Body of pancreas (tissue), 4 donors: ENCODE measurements around the gene MRTFA. TPM values are rescaled to one million over a fixed set of nuclear protein-coding genes. Genes with fewer than 3 reads are reported as not detected.

Experiments
- ATAC-seq: fragments of 150-250 bp; one replicate; pipeline ENCODE4 v1.9.1; 2016
- DNase-seq, 4 donors: peaks; one replicate each; pipeline ENCODE4 v3.0.0-alpha.2; 2019
- H3K27ac ChIP-seq, 4 donors: fragments of 200-600 bp; sonication (generic); 1 replicate in 3 of 4; 2 replicates in 1 of 4; pipeline versions ENCODE4 v1.5.1 to v1.6.1; 2016 to 2019; ENCODE audit warnings: mild to moderate bottlenecking in 1 of 4, mixed read lengths in 1 of 4, moderate library complexity in 1 of 4
- H3K27me3 ChIP-seq, 2 donors: fragments of 200-600 bp; sonication (generic); one replicate each; pipeline ENCODE4 v1.6.0; 2016; ENCODE audit warnings: mild to moderate bottlenecking in 1 of 2
- H3K36me3 ChIP-seq, 2 donors: fragments of 200-600 bp; sonication (generic); replicated peaks in 1 of 2; 2 replicates each; pipeline ENCODE4 v1.5.1; 2016; ENCODE audit warnings: low read depth in 2 of 2; ENCODE audit not compliant: insufficient read depth in 1 of 2
- H3K4me1 ChIP-seq: fragments of 200-600 bp; sonication (generic); one replicate; pipeline ENCODE4 v1.6.0; 2016
- H3K4me3 ChIP-seq, 2 donors: fragments of 200-600 bp; sonication (generic); 1 replicate in 1 of 2; 2 replicates in 1 of 2; pipeline ENCODE4 v1.5.1; 2016 to 2019
- H3K9me3 ChIP-seq, 3 donors: fragments of 200-600 bp; sonication (generic); 1 replicate in 2 of 3; 2 replicates in 1 of 3; pipeline ENCODE4 v1.5.1; 2016
- CTCF ChIP-seq, 7 experiments: fragments of 450-650 bp in 4 of 7; fragments of 200-600 bp in 3 of 7; sonication (generic) in 3 of 7; IDR thresholded peaks; one replicate each; pipeline ENCODE4 v1.5.1; 2016 to 2019; ENCODE audit warnings: antibody characterized with exemption in 7 of 7
- POLR2A ChIP-seq, 3 donors: fragments of 450-650 bp; IDR thresholded peaks; one replicate each; pipeline ENCODE4 v1.6.1; 2016; ENCODE audit warnings: antibody characterized with exemption in 3 of 3, mild to moderate bottlenecking in 2 of 3
- WGBS, 2 donors: methylation state at CpG; one replicate each; pipeline ENCODE4 v1.1.5; 2017; 5-methylcytosine and 5-hydroxymethylcytosine counted together
- intact Hi-C: fragments of 100-400 bp; cut with DNase I; formaldehyde crosslinking; loops from one replicate; pipeline ENCODE4 v1.15.1; 2023
- total RNA-seq, 2 donors: library from RNA; depleted of rRNA; stranded (reverse); fragments of >200 nt; gene quantifications; one replicate each; pipeline ENCODE4 v1.1.0, GENCODE V29; 2016

The MRTFA gene
- 10 to 100 TPM; 47.0 to 71.5 TPM for total RNA-seq

DNA sequence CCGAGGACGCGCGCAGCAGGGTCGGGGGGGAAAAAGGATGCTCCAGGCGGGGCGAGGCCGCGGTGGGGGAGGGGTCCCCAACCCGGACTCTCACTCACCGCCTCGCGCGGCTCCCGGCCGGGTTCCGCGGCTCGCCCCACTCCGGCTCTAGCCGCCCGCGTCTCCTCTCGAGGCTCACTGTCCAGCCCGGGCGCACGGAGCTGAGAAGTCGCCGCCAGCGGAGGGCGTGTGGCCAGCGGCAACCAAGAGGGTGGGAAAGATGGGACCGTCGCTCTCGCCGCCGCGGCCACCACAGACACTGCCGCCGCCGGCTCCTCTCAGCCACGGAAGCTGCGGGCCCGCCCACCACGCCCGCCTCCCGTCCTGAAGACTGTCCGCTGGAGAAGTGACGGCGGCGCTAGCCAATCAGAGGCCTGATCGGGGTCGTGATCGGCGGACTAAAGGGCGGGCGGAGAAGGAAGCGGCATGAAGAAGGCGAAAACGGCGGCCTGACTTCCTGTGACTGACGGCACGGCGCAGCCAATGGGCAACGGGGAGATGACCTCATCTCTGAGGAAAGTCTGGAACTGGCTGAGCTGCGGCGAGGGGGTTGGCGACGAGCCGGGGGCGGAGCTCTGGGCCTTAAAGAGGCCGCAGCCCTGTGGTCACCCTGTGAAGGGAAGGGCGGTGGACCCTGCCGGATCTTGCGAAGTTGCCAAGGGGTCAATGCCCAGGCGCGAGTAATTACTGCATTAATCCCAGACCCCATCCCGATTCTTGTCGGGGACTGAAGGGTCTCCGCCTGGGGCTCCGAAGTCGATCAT is at the start of gene MRTFA:
MRTFA (minus strand) TSS at position 340 of the 803 bp plus-strand sequence.
- WGBS, 2 donors: 0 to 3% methylated on average over 24 to 71 of the region's 82 CpGs
- Histone ChIP-seq H3K4me3 (peak within 1 kb of the TSS; percentile 97 to 99), H3K27ac (peak within 1 kb of the TSS; percentile 85 to 95 (median 90)), H3K36me3 (no peaks in the 10 kb centered on the region), H3K4me1 (peaks cover 28% of the 10 kb centered on the region), H3K27me3 (no peaks in the 10 kb centered on the region), H3K9me3 (no peaks in the 10 kb centered on the region)
- DNase-seq: peak; percentile 100
- intact Hi-C loops: no loop called here
- TF ChIP-seq POLR2A (IDR thresholded peaks at IDR 0.05): peak; percentile 97 to 99 (median 98)
- peak in 2 of 7 experiments; percentile 12 to 16 for TF ChIP-seq CTCF (IDR thresholded peaks at IDR 0.05)
- peak; percentile 96 for ATAC-seq

- ATAC-seq: no peak
- TF ChIP-seq CTCF (IDR thresholded peaks at IDR 0.05): no peak
- TF ChIP-seq POLR2A (IDR thresholded peaks at IDR 0.05): no peak
- Histone ChIP-seq H3K36me3 (no peaks in the 10 kb centered on the region), H3K27me3 (no peaks in the 10 kb centered on the region), H3K4me3 (no peak overlapping the region), H3K27ac (no peak overlapping the region), H3K9me3 (no peaks in the 10 kb centered on the region), H3K4me1 (no peaks in the 10 kb centered on the region)
- WGBS, 2 donors: 77 to 82% methylated on average over 3 of the region's 3 CpGs
- intact Hi-C loops: loop anchor here (10.0 kb wide), 1 partner anchor 209 kb away; no protein-coding TSS in a partner anchor
- no peak for DNase-seq
Measured at GRCh38 chr22:40685406-40685805, 48.9 kb upstream of the MRTFA start.

- Histone ChIP-seq H3K27ac (no peak overlapping the region), H3K4me3 (no peak overlapping the region), H3K9me3 (no peaks in the 10 kb centered on the region), H3K36me3 (no peaks in the 10 kb centered on the region), H3K27me3 (no peaks in the 10 kb centered on the region), H3K4me1 (no peaks in the 10 kb centered on the region)
- DNase-seq: no peak
- TF ChIP-seq CTCF (IDR thresholded peaks at IDR 0.05): no peak
- WGBS, 2 donors: 36 to 42% methylated on average over 9 of the region's 9 CpGs
- intact Hi-C loops: loop anchor here (10.0 kb wide), 1 partner anchor 210 kb away; no protein-coding TSS in a partner anchor
- no peak for ATAC-seq
Measured at GRCh38 chr22:40684728-40685127, 48.2 kb upstream of the MRTFA start.

- H3K27ac ChIP-seq: no peak overlapping the region
- H3K4me3 ChIP-seq: no peak overlapping the region
- H3K9me3 ChIP-seq: no peaks in the 10 kb centered on the region
- H3K4me1 ChIP-seq: peaks cover 6% of the 10 kb centered on the region
- WGBS, 2 donors: 74 to 87% methylated on average over 11 to 19 of the region's 19 CpGs
- intact Hi-C loops: loop anchor here (10.0 kb wide), 1 partner anchor 213 kb away; no protein-coding TSS in a partner anchor
- TF ChIP-seq CTCF (IDR thresholded peaks at IDR 0.05) (no peak), POLR2A (IDR thresholded peaks at IDR 0.05) (no peak)
- ATAC-seq (no peak), DNase-seq (no peak)
- H3K36me3 ChIP-seq: no peaks in the 10 kb centered on the region
- H3K27me3 ChIP-seq: no peaks in the 10 kb centered on the region
Measured at GRCh38 chr22:40681451-40681850, 44.9 kb upstream of the MRTFA start.
